Right kidney (tissue), 1 donor: ENCODE results near the gene CDC42SE1.

Experiments
- DNase-seq: peaks from one replicate; pipeline ENCODE4 v3.0.0-alpha.2; 2016

CDC42SE1 gene

DNA sequence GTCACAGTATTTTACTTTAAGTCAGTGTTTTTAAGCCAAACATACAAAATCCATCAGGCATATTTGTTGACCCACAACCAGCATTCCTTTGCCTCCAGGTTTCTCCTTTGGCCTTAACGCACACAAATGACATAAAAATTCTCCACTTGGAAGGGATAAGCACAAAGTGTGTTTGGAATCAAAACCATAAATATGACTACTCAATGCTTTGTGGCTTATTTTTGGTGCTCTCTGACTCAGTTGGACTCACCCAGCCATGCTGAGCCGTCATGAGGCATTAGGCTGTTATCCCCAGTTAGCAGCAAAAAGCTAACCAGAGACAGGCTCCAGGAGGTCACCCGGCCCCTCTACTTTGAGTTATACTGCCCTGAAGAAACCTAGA is 50.2 kb downstream of the CDC42SE1 start:
- no peak for DNase-seq

DNA sequence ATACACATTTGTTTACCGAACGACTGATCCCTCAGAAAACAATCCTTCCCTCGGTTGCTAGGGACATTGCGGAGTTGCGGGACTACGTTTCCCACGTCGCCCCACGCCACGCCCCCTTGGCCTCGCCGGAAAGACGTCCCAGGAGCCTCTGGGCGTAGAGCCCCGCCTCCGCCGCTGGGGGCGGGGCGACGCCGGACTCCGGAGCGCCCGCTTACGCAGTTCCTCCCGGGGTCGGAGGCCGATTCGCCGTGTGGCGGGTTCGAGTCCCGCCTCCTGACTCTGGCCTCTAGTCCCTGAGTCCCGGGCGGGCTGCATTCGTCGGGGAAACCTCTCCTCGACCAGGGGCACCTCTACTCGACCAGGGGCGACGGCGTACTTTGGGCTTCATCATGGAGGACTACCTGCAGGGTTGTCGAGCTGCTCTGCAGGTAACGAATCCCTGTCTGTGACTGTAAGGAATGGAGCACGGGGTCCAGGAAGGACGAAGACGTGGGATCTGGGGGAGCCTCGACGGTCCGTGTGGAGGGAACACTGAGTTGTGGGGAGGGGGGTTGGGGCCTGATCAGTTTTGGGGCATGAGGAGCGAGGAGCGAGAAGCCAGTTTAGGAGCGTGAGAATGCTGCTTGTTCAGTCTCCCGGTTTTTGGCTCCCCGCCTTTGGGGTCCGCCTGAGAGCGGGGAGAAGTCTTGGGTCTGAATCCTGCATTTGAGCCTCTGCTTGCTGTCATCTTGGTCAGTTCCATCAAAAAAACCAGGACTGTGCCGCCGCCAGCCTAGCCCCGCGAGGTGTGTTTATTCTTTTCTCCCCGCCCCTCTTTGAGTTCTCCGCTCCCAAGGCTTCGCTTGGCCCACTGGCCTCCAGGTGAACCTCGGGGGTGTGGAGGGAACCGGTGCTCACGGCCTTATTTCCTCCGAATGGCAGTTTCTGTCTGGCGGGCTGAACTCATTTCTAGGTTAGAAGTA is 50.9 kb downstream of the CDC42SE1 start, which contains the start of gene PRUNE1:
PRUNE1 (plus strand) TSS at position 206 of the 962 bp plus-strand sequence; CDS start at position 390, 184 bp downstream.
- DNase-seq: peak; percentile 90

- no peak for DNase-seq
These were observed 51.6 kb downstream of the CDC42SE1 start for GRCh38 chr1:151007853-151008243.

DNA sequence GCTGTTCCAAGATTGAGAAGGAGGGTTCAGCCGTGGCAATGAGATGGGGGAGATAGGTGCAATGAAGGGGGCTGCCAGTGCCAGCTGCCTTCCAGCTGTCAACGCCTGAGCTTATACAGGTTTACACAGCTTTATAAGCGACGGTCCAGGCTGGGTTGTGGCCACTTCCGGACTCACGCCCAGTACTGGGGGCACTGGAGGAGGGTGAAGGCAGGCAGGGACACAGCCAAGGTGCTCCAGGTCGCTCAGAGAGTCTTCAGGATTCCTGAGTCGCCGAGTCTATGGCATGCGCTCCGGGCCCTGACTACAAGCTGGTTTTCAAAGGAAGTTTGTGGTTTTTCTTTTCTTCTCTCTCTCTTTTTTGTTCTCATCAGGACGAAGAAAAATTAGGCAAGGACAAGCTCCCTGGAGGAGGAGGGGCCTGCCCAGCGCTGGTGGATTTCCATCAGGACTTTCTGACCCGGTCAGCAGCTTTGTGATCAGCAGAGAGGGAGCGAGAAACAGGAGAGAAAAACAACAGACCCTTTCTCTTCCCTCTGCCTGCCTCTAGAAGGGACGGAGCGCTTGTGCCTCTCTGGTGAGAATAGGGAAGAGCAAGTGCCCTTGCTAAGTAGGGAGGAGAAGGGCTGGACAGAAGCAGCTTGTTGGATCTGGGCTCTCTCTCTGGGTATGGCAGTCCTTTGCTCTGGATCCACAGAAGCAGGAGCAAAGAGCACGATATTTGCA is 52.9 kb downstream of the CDC42SE1 start, which contains the start of gene MINDY1:
MINDY1 (minus strand) TSS at position 576 of the 726 bp plus-strand sequence. CDS start 4,285 bp downstream, outside the sequence.
- peak; percentile 83 for DNase-seq

DNA sequence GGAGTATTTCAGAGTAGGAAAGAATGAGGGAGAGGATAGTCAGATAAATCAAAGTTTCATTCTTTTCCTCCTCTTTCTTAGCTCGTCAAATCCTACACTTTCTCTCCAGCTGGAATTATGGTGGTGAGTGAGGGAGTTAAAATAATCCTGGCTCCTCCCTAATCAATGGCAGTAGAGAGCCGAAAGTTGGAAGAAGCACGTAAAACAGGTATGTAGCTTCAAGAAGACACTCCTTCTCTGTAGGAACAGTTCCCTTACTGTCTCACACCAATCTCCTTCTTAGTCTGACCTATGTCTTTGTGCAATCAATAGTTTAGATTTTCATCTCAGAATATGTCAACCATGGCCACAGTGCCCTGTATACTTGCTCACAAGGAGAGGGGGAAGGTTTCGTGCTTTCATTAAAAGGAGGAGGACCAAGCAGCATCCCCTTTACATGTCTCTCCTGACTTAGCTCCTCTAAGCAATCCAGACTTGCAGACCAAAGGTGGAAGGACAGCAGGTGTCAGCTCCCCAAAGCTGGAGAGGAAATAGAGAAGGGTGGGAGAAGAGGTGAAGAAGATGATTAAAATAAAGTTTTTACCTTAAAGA is 53.6 kb downstream of the CDC42SE1 start:
- DNase-seq: peak; percentile 34

GRCh38 chr1:151003180-151003579 is 56.2 kb downstream of the CDC42SE1 start:
- no peak for DNase-seq

DNA sequence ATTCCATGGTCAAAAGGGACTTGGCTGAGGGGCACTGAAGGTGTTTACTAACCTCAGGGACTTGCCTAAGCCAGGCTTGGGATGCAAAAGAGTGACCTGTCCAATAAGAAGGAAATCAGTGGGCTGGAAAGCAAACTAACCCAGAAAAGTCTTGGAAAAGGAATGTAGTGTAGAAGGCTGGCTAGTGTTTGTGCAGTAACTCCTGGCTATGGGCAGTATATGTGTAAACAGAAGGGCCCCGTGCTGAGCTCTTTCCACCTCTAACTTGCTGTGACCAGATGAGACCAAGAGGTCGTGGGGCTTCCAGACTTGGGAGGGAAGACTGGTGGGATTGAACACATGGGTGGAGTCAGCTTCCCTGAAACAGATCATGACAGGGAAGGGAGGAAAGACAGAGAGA is 56.8 kb downstream of the CDC42SE1 start:
- no peak for DNase-seq

DNA sequence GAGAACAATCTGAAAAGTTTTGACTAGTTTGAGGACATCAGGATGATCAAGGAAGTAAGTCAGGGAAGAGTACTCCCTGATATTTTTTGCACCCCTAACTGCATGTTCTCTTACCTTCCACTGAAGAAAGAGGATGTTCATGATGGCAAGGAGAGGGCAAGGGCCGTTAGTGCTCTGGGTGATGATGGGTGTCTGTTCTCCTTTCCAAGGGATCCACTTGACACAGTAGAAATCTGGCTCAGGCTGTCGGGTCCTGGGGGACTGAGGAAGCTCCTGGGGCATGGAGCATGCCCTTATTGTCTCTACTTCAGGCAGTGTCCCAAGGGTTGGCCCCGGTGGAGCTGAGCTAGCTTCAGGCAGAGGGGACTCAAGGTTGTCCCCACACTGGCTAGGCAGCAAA is 57.4 kb downstream of the CDC42SE1 start:
- no peak for DNase-seq

DNA sequence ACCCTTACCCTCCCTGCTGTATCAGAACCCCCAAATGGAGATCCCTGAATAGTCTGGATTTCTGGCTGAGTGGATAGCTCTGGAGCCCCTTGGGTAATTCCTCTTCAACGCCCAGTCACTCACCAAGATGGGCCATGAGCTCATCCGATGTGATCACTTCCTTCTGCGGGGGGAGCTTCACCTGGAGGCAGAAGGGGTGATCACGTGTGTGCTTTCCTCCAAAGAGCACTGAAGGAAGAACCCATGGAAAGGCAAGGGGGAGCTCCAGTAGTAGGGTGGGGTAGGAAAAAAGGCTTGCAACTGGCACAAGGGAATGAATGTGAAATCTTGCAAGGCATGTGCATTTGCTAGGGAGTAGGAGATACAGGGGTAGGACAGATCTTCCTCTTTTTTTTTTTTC is 57.8 kb downstream of the CDC42SE1 start:
- DNase-seq: no peak
